GM12875 (cell line): ENCODE data around the gene RBP4.

ENCODE experiments used
- H3K4me3 ChIP-seq: one replicate; pipeline ENCODE4 v1.5.1; 2011; ENCODE audit warnings: low read depth, low read length, control low read depth
- CTCF ChIP-seq: IDR thresholded peaks from 2 replicates; pipeline ENCODE4 v1.5.1; 2011; ENCODE audit warnings: low read depth, mild to moderate bottlenecking, control low read depth, inconsistent platforms, low read length, moderate library complexity, borderline replicate concordance; ENCODE audit not compliant: insufficient read depth

The RBP4 gene

GRCh38 chr10:93620925-93621324 lies 19.9 kb upstream of the RBP4 start:
- no peak overlapping the region for H3K4me3 ChIP-seq
- TF ChIP-seq CTCF: no peak

- no peak for TF ChIP-seq CTCF
- H3K4me3 ChIP-seq: no peak overlapping the region
Observed at GRCh38 chr10:93615576-93616235, 14.7 kb upstream of the RBP4 start.

GRCh38 chr10:93614101-93614825 lies 13.2 kb upstream of the RBP4 start:
- no peak for TF ChIP-seq CTCF
- no peak overlapping the region for H3K4me3 ChIP-seq

- H3K4me3 ChIP-seq: no peak overlapping the region
- TF ChIP-seq CTCF: no peak
Observed at GRCh38 chr10:93613126-93613525, 12.1 kb upstream of the RBP4 start.

- TF ChIP-seq CTCF: no peak
- no peak within 1 kb of the TSS for H3K4me3 ChIP-seq
Observed at GRCh38 chr10:93612311-93612710, 11.3 kb upstream of the RBP4 start, which contains the start of gene PDE6C. PDE6C (plus strand) TSS chr10:93612537; CDS start chr10:93612726, 189 bp downstream.

GRCh38 chr10:93608421-93608820 lies 7.4 kb upstream of the RBP4 start:
- TF ChIP-seq CTCF: no peak
- no peak overlapping the region for H3K4me3 ChIP-seq

- no peak for TF ChIP-seq CTCF
- H3K4me3 ChIP-seq: no peak overlapping the region
Observed at GRCh38 chr10:93604146-93604545, 3.1 kb upstream of the RBP4 start.
